GM12878 (cell line): ENCODE data around the gene TTI1. TPM values are rescaled to one million over a fixed set of nuclear protein-coding genes. Genes with fewer than 3 reads are reported as not detected.

Experiments
- ATAC-seq: fragments of 200-7000 bp; cut with Tn5 transposase; 3 replicates; pipeline ENCODE4 v1.9.1; 2020; ENCODE audit warnings: mild to moderate bottlenecking, moderate library complexity
- BruUV-seq: library from RNA; stranded (reverse); fragments of 400-500 nt; replicated peaks from 2 replicates; lab custom pipeline; 2021; lab: Mats Ljungman, UMichigan
- CTCF ChIA-PET: fragments of 300-600 bp; sonication (Branson Sonifier 250); formaldehyde crosslinking; extraction: SDS; loops from one replicate; lab custom pipeline; 2021; ENCODE audit warnings: inconsistent platforms; lab: Yijun Ruan, JAX
- POLR2A ChIA-PET: fragments of 350-600 bp; formaldehyde crosslinking; extraction: SDS; loops from one replicate; lab custom pipeline; 2021; ENCODE audit warnings: inconsistent platforms; lab: Charles Lee
- RAD21 ChIA-PET: fragments of 300-600 bp; sonication (Branson Sonifier 250); formaldehyde crosslinking; loops from one replicate; lab custom pipeline; 2023; ENCODE audit warnings: antibody characterized with exemption; ENCODE audit not compliant: unreplicated experiment; lab: Charles Lee
- SMC1A ChIA-PET: fragments of 300-600 bp; sonication (Branson Sonifier 250); formaldehyde crosslinking; loops from one replicate; lab custom pipeline; 2023; ENCODE audit not compliant: unreplicated experiment, uncharacterized antibody; lab: Charles Lee
- DNase-seq: peaks from one replicate; pipeline ENCODE4 v3.0.0-alpha.2; 2011; ENCODE audit warnings: low read depth, low spot score
- FAIRE-seq: peaks from 3 replicates; lab custom pipeline; 2011; peaks lifted over from hg19 to GRCh38; lab: Jason Lieb, UNC
- H2AFZ ChIP-seq: 2 replicates; pipeline ENCODE4 v1.6.0; 2011; ENCODE audit warnings: low read depth, low read length, control low read depth; ENCODE audit not compliant: control insufficient read depth
- H3K27ac ChIP-seq: 2 replicates; pipeline ENCODE4 v1.5.1; 2011; ENCODE audit warnings: control low read depth; ENCODE audit not compliant: control insufficient read depth, insufficient read depth
- H3K27me3 ChIP-seq, 2 experiments: replicated peaks in 1 of 2; 2 replicates each; pipeline versions ENCODE4 v1.6.0 to v1.6.1; 2011; ENCODE audit warnings: low read length in 1 of 2; ENCODE audit not compliant: control insufficient read depth in 2 of 2, insufficient read depth in 2 of 2
- H3K36me3 ChIP-seq, 2 experiments: 2 replicates each; pipeline ENCODE4 v1.5.1; 2011; ENCODE audit warnings: low read length in 1 of 2; ENCODE audit not compliant: control insufficient read depth in 2 of 2, insufficient read depth in 2 of 2
- H3K4me1 ChIP-seq: 2 replicates; pipeline ENCODE4 v1.6.1; 2011; ENCODE audit warnings: mild to moderate bottlenecking, low read length, moderate library complexity, mixed read lengths; ENCODE audit not compliant: control insufficient read depth, insufficient read depth
- H3K4me2 ChIP-seq: 2 replicates; pipeline ENCODE4 v1.6.0; 2011; ENCODE audit warnings: control low read depth; ENCODE audit not compliant: control insufficient read depth, insufficient read depth
- H3K4me3 ChIP-seq: fragments of 200-600 bp; sonication (generic); 2 replicates; pipeline ENCODE4 v1.5.1; 2016
- H3K79me2 ChIP-seq: 2 replicates; pipeline ENCODE4 v1.6.0; 2011; ENCODE audit warnings: low read length; ENCODE audit not compliant: control insufficient read depth, insufficient read depth
- H3K9ac ChIP-seq: 2 replicates; pipeline ENCODE4 v1.8.0; 2011; ENCODE audit warnings: low read length, control low read depth, mixed read lengths; ENCODE audit not compliant: control insufficient read depth, insufficient read depth
- H3K9me3 ChIP-seq: replicated peaks from 3 replicates; pipeline ENCODE4 v1.5.1; 2011; ENCODE audit warnings: mild to moderate bottlenecking, low read length; ENCODE audit not compliant: control insufficient read depth, insufficient read depth
- H4K20me1 ChIP-seq: 2 replicates; pipeline ENCODE4 v1.6.0; 2011; ENCODE audit not compliant: control insufficient read depth, insufficient read depth
- ATF2 ChIP-seq: IDR thresholded peaks from 2 replicates; pipeline ENCODE4 v1.6.1; 2012; ENCODE audit warnings: low read length, inconsistent platforms
- BHLHE40 ChIP-seq, 2 experiments: fragments of 450-650 bp in 1 of 2; IDR thresholded peaks; 2 replicates each; pipeline ENCODE4 v1.6.1; 2011 to 2017; ENCODE audit warnings: low read depth in 2 of 2, borderline replicate concordance in 1 of 2, improper control_type of control experiment in 1 of 2, low read length in 1 of 2, mild to moderate bottlenecking in 1 of 2
- EZH2 ChIP-seq: IDR thresholded peaks from 2 replicates; pipeline ENCODE4 v1.6.1; 2012; ENCODE audit warnings: low read depth, mild to moderate bottlenecking, control low read depth, inconsistent platforms, low read length, borderline replicate concordance; ENCODE audit not compliant: control insufficient read depth
- MEF2B ChIP-seq: fragments of 450-650 bp; IDR thresholded peaks from 2 replicates; pipeline ENCODE4 v1.6.1; 2018; ENCODE audit warnings: mild to moderate bottlenecking, moderate library complexity; ENCODE audit not compliant: partially characterized antibody, poor library complexity, severe bottlenecking
- NFIC ChIP-seq: IDR thresholded peaks from 2 replicates; pipeline ENCODE4 v1.6.1; 2012; ENCODE audit warnings: low read depth, mild to moderate bottlenecking, inconsistent platforms, low read length, moderate library complexity
- RELA ChIP-seq: fragments of 450-650 bp; IDR thresholded peaks from 2 replicates; pipeline ENCODE4 v1.8.0; 2014; ENCODE audit warnings: borderline replicate concordance; ENCODE audit not compliant: partially characterized antibody
- SUPT20H ChIP-seq: IDR thresholded peaks from 2 replicates; pipeline ENCODE4 v1.6.1; 2011; ENCODE audit warnings: low read depth, mild to moderate bottlenecking, low read length, moderate library complexity, borderline replicate concordance; ENCODE audit not compliant: control insufficient read depth
- YY1 ChIP-seq: IDR thresholded peaks from 2 replicates; pipeline ENCODE4 v1.6.1; 2011; ENCODE audit warnings: low read depth, mild to moderate bottlenecking, low read length
- ZNF24 ChIP-seq: fragments of 450-650 bp; IDR thresholded peaks from 2 replicates; pipeline ENCODE4 v1.6.1; 2017; ENCODE audit warnings: antibody characterized with exemption, mild to moderate bottlenecking
- WGBS: methylation state at CpG from one replicate; pipeline ENCODE4 v1.1.6; 2016; ENCODE audit warnings: low lambda C conversion rate; ENCODE audit not compliant: insufficient replicate concordance, insufficient coverage; ENCODE audit errors: missing lambda C conversion rate; 5-methylcytosine and 5-hydroxymethylcytosine counted together
- in situ Hi-C: fragments of 300-500 bp; cut with MboI; formaldehyde crosslinking; loops from 9 replicates; pipeline ENCODE4 v1.14.3; 2018; ENCODE audit warnings: mixed read lengths
- intact Hi-C: fragments of 100-400 bp; cut with micrococcal nuclease; formaldehyde crosslinking; loops from one replicate; pipeline ENCODE4 v1.14.2; 2022; ENCODE audit not compliant: unreplicated experiment
- polyA plus RNA-seq, 11 experiments: library from polyadenylated mRNA; depleted of rRNA in 4 of 11; unstranded in 6 of 11; stranded (reverse) in 5 of 11; fragments of >200 nt; fragmentation: Nextera tagmentation in 4 of 11; fragmentation: Illumina TruSeq in 1 of 11; extraction: Ambion mirVana in 4 of 11; extraction: Trizol in 1 of 11; gene quantifications; 1 replicate in 1 of 11; 2 replicates in 10 of 11; pipeline versions ENCODE4 v1.2.1 to v1.2.3, GENCODE V29; 2011 to 2016; ENCODE audit warnings: inconsistent platforms in 2 of 11, missing spikeins in 2 of 11, low read depth in 1 of 11
- total RNA-seq, 4 experiments: library from RNA; depleted of rRNA in 3 of 4; stranded (reverse); fragments of >200 nt in 3 of 4; fragmentation: Illumina TruSeq in 1 of 4; extraction: Trizol in 1 of 4; gene quantifications; 2 replicates each; pipeline versions ENCODE4 v1.2.1 to v1.2.3, GENCODE V29; 2013 to 2021
- TF ChIP-seq, protein P1 (sequence below): fragments of 450-650 bp; IDR thresholded peaks from 2 replicates; pipeline ENCODE4 v1.6.1; 2016; ENCODE audit warnings: mild to moderate bottlenecking, moderate library complexity, borderline replicate concordance

TTI1 gene
- total and polyA plus RNA-seq, 10 of the 15 experiments (the other 5 are each of a cell fraction or from before 2014, with no cell fraction given) = 5.3 to 44.6 (median 24.9) TPM

DNA sequence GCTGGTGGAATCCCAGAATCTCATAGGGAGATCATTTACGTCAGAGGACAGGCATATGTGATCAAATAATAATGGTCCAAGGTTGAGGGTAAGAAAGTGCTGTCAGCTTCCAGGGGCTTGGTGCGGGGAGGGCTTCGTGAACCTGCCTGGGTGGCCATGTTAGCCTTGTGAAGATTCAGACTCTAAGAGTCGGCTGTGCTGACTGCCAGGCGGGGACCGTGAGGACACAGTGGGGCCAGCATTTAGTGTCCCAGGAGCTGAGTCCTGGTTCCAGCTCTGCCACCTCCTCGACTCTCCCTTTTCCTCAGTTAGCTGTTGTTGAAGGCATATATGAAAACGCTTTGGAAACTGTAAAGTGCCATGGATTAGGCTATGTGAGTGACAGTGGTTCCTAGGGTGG, 96.8 kb downstream of the TTI1 start:
- CTCF ChIA-PET = no interaction called here

GRCh38 chr20:37936041-37936440, 97.2 kb downstream of the TTI1 start:
- ChIA-PET SMC1A (no interaction called here), CTCF (no interaction called here), RAD21 (no interaction called here), POLR2A (interaction anchor here (0.6 to 0.7 kb wide), 2 partner anchors 10 to 19 kb away, joined by 3 read pairs; no protein-coding TSS in a partner anchor)
- H3K79me2 ChIP-seq = no peaks in the 10 kb centered on the region
- no peak overlapping the region for H3K4me2 ChIP-seq
- no peak for TF ChIP-seq YY1
- TF ChIP-seq, protein P1, sequence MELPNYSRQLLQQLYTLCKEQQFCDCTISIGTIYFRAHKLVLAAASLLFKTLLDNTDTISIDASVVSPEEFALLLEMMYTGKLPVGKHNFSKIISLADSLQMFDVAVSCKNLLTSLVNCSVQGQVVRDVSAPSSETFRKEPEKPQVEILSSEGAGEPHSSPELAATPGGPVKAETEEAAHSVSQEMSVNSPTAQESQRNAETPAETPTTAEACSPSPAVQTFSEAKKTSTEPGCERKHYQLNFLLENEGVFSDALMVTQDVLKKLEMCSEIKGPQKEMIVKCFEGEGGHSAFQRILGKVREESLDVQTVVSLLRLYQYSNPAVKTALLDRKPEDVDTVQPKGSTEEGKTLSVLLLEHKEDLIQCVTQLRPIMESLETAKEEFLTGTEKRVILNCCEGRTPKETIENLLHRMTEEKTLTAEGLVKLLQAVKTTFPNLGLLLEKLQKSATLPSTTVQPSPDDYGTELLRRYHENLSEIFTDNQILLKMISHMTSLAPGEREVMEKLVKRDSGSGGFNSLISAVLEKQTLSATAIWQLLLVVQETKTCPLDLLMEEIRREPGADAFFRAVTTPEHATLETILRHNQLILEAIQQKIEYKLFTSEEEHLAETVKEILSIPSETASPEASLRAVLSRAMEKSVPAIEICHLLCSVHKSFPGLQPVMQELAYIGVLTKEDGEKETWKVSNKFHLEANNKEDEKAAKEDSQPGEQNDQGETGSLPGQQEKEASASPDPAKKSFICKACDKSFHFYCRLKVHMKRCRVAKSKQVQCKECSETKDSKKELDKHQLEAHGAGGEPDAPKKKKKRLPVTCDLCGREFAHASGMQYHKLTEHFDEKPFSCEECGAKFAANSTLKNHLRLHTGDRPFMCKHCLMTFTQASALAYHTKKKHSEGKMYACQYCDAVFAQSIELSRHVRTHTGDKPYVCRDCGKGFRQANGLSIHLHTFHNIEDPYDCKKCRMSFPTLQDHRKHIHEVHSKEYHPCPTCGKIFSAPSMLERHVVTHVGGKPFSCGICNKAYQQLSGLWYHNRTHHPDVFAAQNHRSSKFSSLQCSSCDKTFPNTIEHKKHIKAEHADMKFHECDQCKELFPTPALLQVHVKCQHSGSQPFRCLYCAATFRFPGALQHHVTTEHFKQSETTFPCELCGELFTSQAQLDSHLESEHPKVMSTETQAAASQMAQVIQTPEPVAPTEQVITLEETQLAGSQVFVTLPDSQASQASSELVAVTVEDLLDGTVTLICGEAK = no peak
- no peak for TF ChIP-seq NFIC
- TF ChIP-seq ATF2 = no peak
- TF ChIP-seq ZNF24 = no peak
- no peak for TF ChIP-seq MEF2B
- no peak for TF ChIP-seq EZH2
- TF ChIP-seq BHLHE40 (IDR thresholded peaks at IDR 0.05; ENCODE audit: borderline replicate concordance in 1 of 2, low read depth in 2 of 2, low read length in 1 of 2) = no peak
- no peak for TF ChIP-seq SUPT20H
- no peaks in the 10 kb centered on the region for H3K9me3 ChIP-seq
- H3K4me3 ChIP-seq = no peak overlapping the region
- FAIRE-seq = no peak
- H3K9ac ChIP-seq = no peak overlapping the region
- H3K27me3 ChIP-seq = peaks cover 0 to 1% of the 10 kb centered on the region in 2 experiments; a peak in 1 of 4 replicates
- no peak for DNase-seq
- no peaks in the 10 kb centered on the region for H3K4me1 ChIP-seq
- WGBS = 74% methylated on average over 10 of the region's 10 CpGs
- H2AFZ ChIP-seq = no peak overlapping the region
- no peak overlapping the region for H3K27ac ChIP-seq
- intact Hi-C loops (no loop called here), in situ Hi-C loops (no loop called here)
- H4K20me1 ChIP-seq = no peaks in the 10 kb centered on the region
- BruUV-seq = no TSS peak
- ATAC-seq = no peak
- no peaks in the 10 kb centered on the region for H3K36me3 ChIP-seq

More for the DNA sequence above, 96.8 kb downstream of the TTI1 start:
- Histone ChIP-seq H3K4me2 (no peak overlapping the region), H3K27me3 (0 out of 4 replicates have a peak, but pooled peaks cover 0 to 1% of the 10 kb centered on the region in 2 experiments), H3K9ac (no peak overlapping the region), H4K20me1 (no peaks in the 10 kb centered on the region), H3K4me1 (no peaks in the 10 kb centered on the region), H3K36me3 (no peaks in the 10 kb centered on the region), H3K27ac (no peak overlapping the region), H3K4me3 (no peak overlapping the region), H3K79me2 (no peaks in the 10 kb centered on the region), H3K9me3 (no peaks in the 10 kb centered on the region), H2AFZ (no peak overlapping the region)
- ChIA-PET RAD21 (no interaction called here), SMC1A (no interaction called here), POLR2A (interaction anchor here (0.7 kb wide), 1 partner anchor 19 kb away, joined by 3 read pairs; no protein-coding TSS in a partner anchor)
- TF ChIP-seq RELA = no peak
- no TSS peak for BruUV-seq
- FAIRE-seq (no peak), ATAC-seq (no peak), DNase-seq (no peak)
- in situ Hi-C loops (no loop called here), intact Hi-C loops (no loop called here)
- 55% methylated on average over 8 of the region's 8 CpGs for WGBS
